Measurements from ENCODE around the gene XAGE5. TPM values are rescaled to one million over a fixed set of nuclear protein-coding genes. Genes with fewer than 3 reads are reported as not detected.
"Not testable (repeated sequence)": the region's sequence is repeated elsewhere in the genome, so short reads cannot be mapped to it uniquely, and the experiment has no call there.

XAGE5 gene
- polyA plus RNA-seq, 1 donor (not counting 4 experiments of a cell fraction or from before 2014, with no cell fraction given) = not detected

DNA sequence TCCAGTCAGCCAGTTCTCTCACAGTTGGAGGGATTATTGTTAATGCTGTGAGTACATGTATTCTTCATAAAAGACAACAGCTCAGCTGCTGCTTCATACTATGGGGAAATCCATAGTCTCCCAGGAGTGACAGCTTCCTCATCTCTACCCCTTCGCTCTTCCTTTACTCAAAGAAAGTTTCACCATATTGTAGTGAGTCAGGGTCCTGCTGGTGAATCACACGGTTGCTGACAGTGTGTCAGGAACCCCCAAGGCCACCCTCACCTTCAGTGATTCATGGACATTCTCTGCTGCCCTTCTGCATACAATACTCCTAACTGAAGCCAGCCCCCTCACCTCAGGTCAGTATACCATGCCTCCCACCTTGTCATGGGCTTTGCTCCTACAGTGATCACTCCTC, 6.2 kb upstream of the XAGE5 start:
- H3K9me3 ChIP-seq (ENCODE audit: control insufficient read depth, low read depth, low read length); H2AFZ ChIP-seq (ENCODE audit: control insufficient read depth, low read length); dilution Hi-C loops (cut with MboI; ENCODE audit: extremely low pct_ligation_motif_present, low sequenced_read_pairs); H3K4me2 ChIP-seq (ENCODE audit: control insufficient read depth, extremely low read depth, insufficient read depth, low read depth, low read length); H3K36me3 ChIP-seq (ENCODE audit: control insufficient read depth in 2 of 2, extremely low read depth in 1 of 2, insufficient read depth in 2 of 2, low read length in 2 of 2); H3K79me2 ChIP-seq (ENCODE audit: control insufficient read depth, insufficient read depth, low read length); H3K27me3 ChIP-seq (ENCODE audit: control insufficient read depth, extremely low read depth, insufficient read depth, low read length); FAIRE-seq; H3K27ac ChIP-seq (ENCODE audit: control insufficient read depth, insufficient read depth, low read length); H3K9me1 ChIP-seq (ENCODE audit: control insufficient read depth, extremely low read depth, insufficient read depth, low read length); H3K4me1 ChIP-seq (ENCODE audit: control insufficient read depth, extremely low read depth, insufficient read depth, low read length); H3K4me3 ChIP-seq (ENCODE audit: control insufficient read depth in 2 of 3, extremely low read depth in 1 of 3, insufficient read depth in 2 of 3, low read depth in 1 of 3, low read length in 3 of 3); H4K20me1 ChIP-seq (ENCODE audit: control insufficient read depth, extremely low read depth, insufficient read depth, low read length); H3K9ac ChIP-seq (ENCODE audit: control insufficient read depth, extremely low read depth, insufficient read depth, low read length); DNase-seq (ENCODE audit: low read depth, low spot score): not testable (repeated sequence)

DNA sequence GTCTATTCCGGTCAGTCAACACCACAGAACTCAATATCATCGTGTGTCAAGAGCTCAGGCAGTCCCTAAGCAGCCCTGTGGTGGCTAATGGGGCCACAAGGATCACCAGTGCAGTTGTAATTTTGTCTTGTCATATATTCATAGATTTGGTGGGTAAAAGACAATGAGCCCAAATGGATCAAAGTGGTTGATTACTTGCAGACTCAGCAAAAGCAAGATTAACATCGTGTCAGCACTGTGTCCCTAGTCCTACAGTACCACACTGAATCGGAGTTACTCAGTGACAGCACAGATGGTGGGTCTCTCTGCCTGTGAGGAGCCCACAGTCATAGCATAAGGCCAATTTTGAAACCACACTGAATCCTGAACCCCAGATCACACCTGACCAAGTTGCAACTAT, 8.7 kb downstream of the XAGE5 start:
- Histone ChIP-seq H3K4me1 (ENCODE audit: control insufficient read depth, extremely low read depth, insufficient read depth, low read length) (no peaks in the 10 kb centered on the region), H3K4me2 (ENCODE audit: control insufficient read depth, extremely low read depth, insufficient read depth, low read depth, low read length) (no peak overlapping the region), H3K9ac (ENCODE audit: control insufficient read depth, extremely low read depth, insufficient read depth, low read length) (no peak overlapping the region), H3K79me2 (ENCODE audit: control insufficient read depth, insufficient read depth, low read length) (no peaks in the 10 kb centered on the region), H3K27ac (ENCODE audit: control insufficient read depth, insufficient read depth, low read length) (no peak overlapping the region), H3K9me3 (ENCODE audit: control insufficient read depth, low read depth, low read length) (no peaks in the 10 kb centered on the region), H4K20me1 (ENCODE audit: control insufficient read depth, extremely low read depth, insufficient read depth, low read length) (no peaks in the 10 kb centered on the region), H3K36me3 (ENCODE audit: control insufficient read depth in 2 of 2, extremely low read depth in 1 of 2, insufficient read depth in 2 of 2, low read length in 2 of 2) (no peaks in the 10 kb centered on the region), H2AFZ (ENCODE audit: control insufficient read depth, low read length) (no peak overlapping the region), H3K4me3 (ENCODE audit: control insufficient read depth in 2 of 3, extremely low read depth in 1 of 3, insufficient read depth in 2 of 3, low read depth in 1 of 3, low read length in 3 of 3) (no peak overlapping the region), H3K9me1 (ENCODE audit: control insufficient read depth, extremely low read depth, insufficient read depth, low read length) (no peaks in the 10 kb centered on the region), H3K27me3 (ENCODE audit: control insufficient read depth, extremely low read depth, insufficient read depth, low read length) (no peaks in the 10 kb centered on the region)
- no peak for DNase-seq (ENCODE audit: low read depth, low spot score)
- dilution Hi-C loops (cut with MboI; ENCODE audit: extremely low pct_ligation_motif_present, low sequenced_read_pairs) = no loop called here
- no peak for FAIRE-seq
- TF ChIP-seq, protein P1, sequence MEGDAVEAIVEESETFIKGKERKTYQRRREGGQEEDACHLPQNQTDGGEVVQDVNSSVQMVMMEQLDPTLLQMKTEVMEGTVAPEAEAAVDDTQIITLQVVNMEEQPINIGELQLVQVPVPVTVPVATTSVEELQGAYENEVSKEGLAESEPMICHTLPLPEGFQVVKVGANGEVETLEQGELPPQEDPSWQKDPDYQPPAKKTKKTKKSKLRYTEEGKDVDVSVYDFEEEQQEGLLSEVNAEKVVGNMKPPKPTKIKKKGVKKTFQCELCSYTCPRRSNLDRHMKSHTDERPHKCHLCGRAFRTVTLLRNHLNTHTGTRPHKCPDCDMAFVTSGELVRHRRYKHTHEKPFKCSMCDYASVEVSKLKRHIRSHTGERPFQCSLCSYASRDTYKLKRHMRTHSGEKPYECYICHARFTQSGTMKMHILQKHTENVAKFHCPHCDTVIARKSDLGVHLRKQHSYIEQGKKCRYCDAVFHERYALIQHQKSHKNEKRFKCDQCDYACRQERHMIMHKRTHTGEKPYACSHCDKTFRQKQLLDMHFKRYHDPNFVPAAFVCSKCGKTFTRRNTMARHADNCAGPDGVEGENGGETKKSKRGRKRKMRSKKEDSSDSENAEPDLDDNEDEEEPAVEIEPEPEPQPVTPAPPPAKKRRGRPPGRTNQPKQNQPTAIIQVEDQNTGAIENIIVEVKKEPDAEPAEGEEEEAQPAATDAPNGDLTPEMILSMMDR (optimal IDR thresholded peaks at IDR 0.05 in 1 of 3, IDR thresholded peaks at IDR 0.05 in 1 of 3, conservative IDR thresholded peaks at IDR 0.05 in 1 of 3; ENCODE audit: extremely low read depth in 1 of 3, insufficient read depth in 2 of 3, low read length in 3 of 3) = no peak
- TF ChIP-seq EZH2 (IDR thresholded peaks at IDR 0.05; ENCODE audit: low read length) = no peak

DNA sequence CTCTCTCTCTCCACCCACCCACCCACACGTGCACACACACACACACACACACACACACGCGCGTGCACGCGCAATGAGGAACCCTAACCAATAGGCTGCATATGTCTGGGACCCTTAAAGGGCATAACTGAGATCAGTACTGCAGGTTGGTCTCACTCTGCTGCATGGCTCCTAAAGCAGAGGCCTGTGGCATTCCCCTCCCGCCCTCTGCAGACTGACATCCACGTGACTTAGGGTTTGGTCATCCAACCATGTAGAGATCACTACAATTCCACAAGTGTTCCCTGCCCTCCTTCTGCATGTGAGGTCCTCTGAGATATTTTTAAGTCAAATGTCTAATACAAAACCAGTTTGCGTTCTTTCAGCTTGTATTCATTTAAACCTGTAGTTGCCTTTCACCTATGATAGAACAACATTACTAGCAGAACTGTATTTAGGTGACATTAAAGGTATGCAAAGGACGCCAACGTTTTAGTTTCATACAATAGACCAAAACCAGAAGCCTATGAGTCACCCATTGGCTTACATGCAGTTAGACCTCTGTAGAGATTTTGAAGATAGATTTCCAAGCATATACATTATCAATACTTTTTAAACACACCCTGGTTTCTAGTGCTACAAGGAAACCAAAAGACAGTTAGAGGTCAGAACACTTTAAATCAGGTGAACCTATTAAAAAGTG, 10.1 kb downstream of the XAGE5 start:
- Histone ChIP-seq H3K27me3 (ENCODE audit: control insufficient read depth, extremely low read depth, insufficient read depth, low read length) (no peaks in the 10 kb centered on the region), H3K4me2 (ENCODE audit: control insufficient read depth, extremely low read depth, insufficient read depth, low read depth, low read length) (no peak overlapping the region), H3K36me3 (ENCODE audit: control insufficient read depth in 2 of 2, extremely low read depth in 1 of 2, insufficient read depth in 2 of 2, low read length in 2 of 2) (no peaks in the 10 kb centered on the region), H2AFZ (ENCODE audit: control insufficient read depth, low read length) (no peak overlapping the region), H3K9me1 (ENCODE audit: control insufficient read depth, extremely low read depth, insufficient read depth, low read length) (no peaks in the 10 kb centered on the region), H3K79me2 (ENCODE audit: control insufficient read depth, insufficient read depth, low read length) (no peaks in the 10 kb centered on the region), H3K4me3 (ENCODE audit: control insufficient read depth in 2 of 3, extremely low read depth in 1 of 3, insufficient read depth in 2 of 3, low read depth in 1 of 3, low read length in 3 of 3) (no peak overlapping the region), H3K4me1 (ENCODE audit: control insufficient read depth, extremely low read depth, insufficient read depth, low read length) (no peaks in the 10 kb centered on the region), H3K27ac (ENCODE audit: control insufficient read depth, insufficient read depth, low read length) (no peak overlapping the region), H4K20me1 (ENCODE audit: control insufficient read depth, extremely low read depth, insufficient read depth, low read length) (no peaks in the 10 kb centered on the region), H3K9ac (ENCODE audit: control insufficient read depth, extremely low read depth, insufficient read depth, low read length) (no peak overlapping the region), H3K9me3 (ENCODE audit: control insufficient read depth, low read depth, low read length) (no peaks in the 10 kb centered on the region)
- FAIRE-seq (no peak), DNase-seq (ENCODE audit: low read depth, low spot score) (no peak)
- dilution Hi-C loops (cut with MboI; ENCODE audit: extremely low pct_ligation_motif_present, low sequenced_read_pairs) = no loop called here
- TF ChIP-seq, protein P1 (optimal IDR thresholded peaks at IDR 0.05 in 1 of 3, IDR thresholded peaks at IDR 0.05 in 1 of 3, conservative IDR thresholded peaks at IDR 0.05 in 1 of 3; ENCODE audit: extremely low read depth in 1 of 3, insufficient read depth in 2 of 3, low read length in 3 of 3) = no peak
- no peak for TF ChIP-seq EZH2 (IDR thresholded peaks at IDR 0.05; ENCODE audit: low read length)

Data from keratinocyte (primary cell).